H1 (cell line): ENCODE measurements around the gene PORCN.

Source experiments
- CEBPB ChIP-seq: IDR thresholded peaks from 2 replicates; pipeline ENCODE4 v1.6.1; 2012; ENCODE audit warnings: low read depth, low read length
- EP300 ChIP-seq, 2 experiments: IDR thresholded peaks; 1 replicate in 1 of 2; 2 replicates in 1 of 2; pipeline ENCODE4 v1.6.1; 2011 to 2012; ENCODE audit warnings: low read depth in 2 of 2, low read length in 2 of 2, mild to moderate bottlenecking in 2 of 2, borderline replicate concordance in 1 of 2, inconsistent platforms in 1 of 2, moderate library complexity in 1 of 2
- MAFK ChIP-seq: IDR thresholded peaks from 2 replicates; pipeline ENCODE4 v1.6.1; 2012; ENCODE audit warnings: low read depth, mild to moderate bottlenecking, improper control_type of control experiment, low read length
- POLR2AphosphoS5 ChIP-seq: IDR thresholded peaks from 2 replicates; pipeline ENCODE4 v1.6.1; 2011; ENCODE audit warnings: low read depth, low read length
- TF ChIP-seq, protein P1 (sequence below), 3 experiments: IDR thresholded peaks; 1 replicate in 2 of 3; 2 replicates in 1 of 3; pipeline versions ENCODE4 v1.5.1 to v1.6.1; 2011; ENCODE audit warnings: low read length in 3 of 3, mild to moderate bottlenecking in 3 of 3, inconsistent platforms in 2 of 3, low read depth in 1 of 3, moderate library complexity in 1 of 3; ENCODE audit not compliant: insufficient read depth in 1 of 3; ENCODE audit errors: control extremely low read depth in 1 of 3

DNA sequence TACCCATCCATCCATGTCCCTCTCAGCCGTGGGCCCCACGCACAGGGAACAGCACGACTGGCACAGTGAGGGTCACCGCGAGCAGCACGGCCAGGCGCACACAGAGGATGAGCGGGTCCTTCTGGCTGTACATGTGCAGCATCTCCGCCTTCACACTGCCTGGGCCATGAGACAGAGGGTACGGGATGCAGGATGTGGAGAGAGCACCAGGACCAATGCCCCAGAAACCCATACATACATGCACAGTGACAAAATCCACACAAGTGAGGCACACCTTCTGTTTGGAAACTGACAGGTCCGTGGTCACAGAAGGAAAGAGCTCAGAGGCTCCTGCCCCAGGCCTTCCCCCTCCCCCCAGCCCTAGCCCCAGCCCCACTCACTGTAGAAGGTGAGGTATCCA is 48.2 kb upstream of the PORCN start:
- no peak for TF ChIP-seq CEBPB
- TF ChIP-seq EP300 (IDR thresholded peaks at IDR 0.05; ENCODE audit: borderline replicate concordance in 1 of 2, low read depth in 2 of 2, low read length in 2 of 2), result no peak
- TF ChIP-seq POLR2AphosphoS5, result no peak
- TF ChIP-seq MAFK, result no peak
- TF ChIP-seq, protein P1, sequence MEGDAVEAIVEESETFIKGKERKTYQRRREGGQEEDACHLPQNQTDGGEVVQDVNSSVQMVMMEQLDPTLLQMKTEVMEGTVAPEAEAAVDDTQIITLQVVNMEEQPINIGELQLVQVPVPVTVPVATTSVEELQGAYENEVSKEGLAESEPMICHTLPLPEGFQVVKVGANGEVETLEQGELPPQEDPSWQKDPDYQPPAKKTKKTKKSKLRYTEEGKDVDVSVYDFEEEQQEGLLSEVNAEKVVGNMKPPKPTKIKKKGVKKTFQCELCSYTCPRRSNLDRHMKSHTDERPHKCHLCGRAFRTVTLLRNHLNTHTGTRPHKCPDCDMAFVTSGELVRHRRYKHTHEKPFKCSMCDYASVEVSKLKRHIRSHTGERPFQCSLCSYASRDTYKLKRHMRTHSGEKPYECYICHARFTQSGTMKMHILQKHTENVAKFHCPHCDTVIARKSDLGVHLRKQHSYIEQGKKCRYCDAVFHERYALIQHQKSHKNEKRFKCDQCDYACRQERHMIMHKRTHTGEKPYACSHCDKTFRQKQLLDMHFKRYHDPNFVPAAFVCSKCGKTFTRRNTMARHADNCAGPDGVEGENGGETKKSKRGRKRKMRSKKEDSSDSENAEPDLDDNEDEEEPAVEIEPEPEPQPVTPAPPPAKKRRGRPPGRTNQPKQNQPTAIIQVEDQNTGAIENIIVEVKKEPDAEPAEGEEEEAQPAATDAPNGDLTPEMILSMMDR (IDR thresholded peaks at IDR 0.05; ENCODE audit: control extremely low read depth in 1 of 3, insufficient read depth in 1 of 3, low read depth in 1 of 3, low read length in 3 of 3), result no peak
